Panc1 (cell line): ENCODE results near the gene PPIL6. TPM values are rescaled to one million over a fixed set of nuclear protein-coding genes. Genes with fewer than 3 reads are reported as not detected.

ENCODE experiments used
- ATAC-seq: fragments of 200-7000 bp; cut with Tn5 transposase; 2 replicates; pipeline ENCODE4 v1.9.1; 2020; ENCODE audit warnings: mild to moderate bottlenecking, moderate library complexity
- BruUV-seq: library from RNA; stranded (reverse); fragments of 400-500 nt; replicated peaks from 2 replicates; lab custom pipeline; 2021; lab: Mats Ljungman, UMichigan
- CTCF ChIA-PET: fragments of 300-600 bp; sonication (Branson Sonifier 250); formaldehyde crosslinking; loops from one replicate; lab custom pipeline; 2022; ENCODE audit warnings: antibody characterized with exemption; lab: Charles Lee
- POLR2A ChIA-PET: fragments of 300-600 bp; sonication (Branson Sonifier 250); formaldehyde crosslinking; loops from one replicate; lab custom pipeline; 2022; ENCODE audit warnings: antibody characterized with exemption; lab: Charles Lee
- DNase-seq: peaks from one replicate; pipeline ENCODE4 v3.0.0-alpha.2; 2010; ENCODE audit warnings: low read depth, low spot score
- H3K27ac ChIP-seq: 2 replicates; pipeline ENCODE4 v1.5.1; 2011; ENCODE audit warnings: mild to moderate bottlenecking, low read length, inconsistent platforms
- H3K27me3 ChIP-seq: fragments of 200-500 bp; sonication (Bioruptor generic); 2 replicates; pipeline ENCODE4 v1.6.0; 2014; ENCODE audit warnings: low read length, inconsistent platforms; ENCODE audit not compliant: control insufficient read depth, insufficient read depth
- H3K36me3 ChIP-seq: fragments of 200-500 bp; sonication (Bioruptor generic); 2 replicates; pipeline ENCODE4 v1.5.1; 2014; ENCODE audit warnings: inconsistent platforms, mild to moderate bottlenecking, low read length, moderate library complexity; ENCODE audit not compliant: control insufficient read depth, insufficient read depth
- H3K4me1 ChIP-seq: 2 replicates; pipeline ENCODE4 v1.5.1; 2011; ENCODE audit warnings: inconsistent platforms, mild to moderate bottlenecking, low read length, moderate library complexity; ENCODE audit not compliant: control insufficient read depth, insufficient read depth
- H3K4me3 ChIP-seq, 2 experiments: 2 replicates each; pipeline ENCODE4 v1.5.1; 2011 to 2012; ENCODE audit warnings: low read depth in 2 of 2, low read length in 2 of 2, mild to moderate bottlenecking in 2 of 2, inconsistent platforms in 1 of 2, moderate library complexity in 1 of 2
- H3K9me3 ChIP-seq: fragments of 200-500 bp; sonication (Bioruptor generic); 2 replicates; pipeline ENCODE4 v1.5.1; 2014; ENCODE audit warnings: low read depth, mild to moderate bottlenecking, inconsistent platforms, low read length, moderate library complexity; ENCODE audit not compliant: control insufficient read depth, insufficient read depth
- POLR2AphosphoS5 ChIP-seq: IDR thresholded peaks from 2 replicates; pipeline ENCODE4 v1.6.1; 2012; ENCODE audit warnings: mild to moderate bottlenecking, low read depth, low read length, moderate library complexity
- SIN3A ChIP-seq: IDR thresholded peaks from 2 replicates; pipeline ENCODE4 v1.6.1; 2012; ENCODE audit warnings: low read depth, mild to moderate bottlenecking, low read length, moderate library complexity, borderline replicate concordance; ENCODE audit not compliant: insufficient read depth
- TCF7L2 ChIP-seq: IDR thresholded peaks from 2 replicates; pipeline ENCODE4 v1.6.1; 2011; ENCODE audit warnings: mild to moderate bottlenecking, low read depth, low read length, inconsistent platforms
- in situ Hi-C: cut with HindIII; loops from 2 replicates; pipeline ENCODE4 v1.10.0; 2016; ENCODE audit warnings: low sequenced_read_pairs, low pct_unique_long_range_greater_than_20kb
- intact Hi-C: fragments of 100-400 bp; cut with micrococcal nuclease; formaldehyde crosslinking; loops from one replicate; pipeline ENCODE4 v1.10.0; 2022; ENCODE audit not compliant: unreplicated experiment
- total RNA-seq: library from RNA; stranded (reverse); gene quantifications from one replicate; pipeline ENCODE4 v1.2.1, GENCODE V29; 2021; ENCODE audit not compliant: unreplicated experiment
- TF ChIP-seq, protein P1 (sequence below): fragments of 450-650 bp; IDR thresholded peaks from 2 replicates; pipeline ENCODE4 v1.5.1; 2017; ENCODE audit warnings: mild to moderate bottlenecking
- TF ChIP-seq, protein P2 (sequence below), 2 experiments: IDR thresholded peaks; 2 replicates each; pipeline ENCODE4 v1.6.1; 2011 to 2012; ENCODE audit warnings: low read depth in 2 of 2, control low read depth in 1 of 2, low read length in 1 of 2, mild to moderate bottlenecking in 1 of 2, moderate library complexity in 1 of 2; ENCODE audit not compliant: insufficient read depth in 1 of 2

The PPIL6 gene
- total RNA-seq, 1 experiment from 2014 or later, result 2.2 TPM

DNA sequence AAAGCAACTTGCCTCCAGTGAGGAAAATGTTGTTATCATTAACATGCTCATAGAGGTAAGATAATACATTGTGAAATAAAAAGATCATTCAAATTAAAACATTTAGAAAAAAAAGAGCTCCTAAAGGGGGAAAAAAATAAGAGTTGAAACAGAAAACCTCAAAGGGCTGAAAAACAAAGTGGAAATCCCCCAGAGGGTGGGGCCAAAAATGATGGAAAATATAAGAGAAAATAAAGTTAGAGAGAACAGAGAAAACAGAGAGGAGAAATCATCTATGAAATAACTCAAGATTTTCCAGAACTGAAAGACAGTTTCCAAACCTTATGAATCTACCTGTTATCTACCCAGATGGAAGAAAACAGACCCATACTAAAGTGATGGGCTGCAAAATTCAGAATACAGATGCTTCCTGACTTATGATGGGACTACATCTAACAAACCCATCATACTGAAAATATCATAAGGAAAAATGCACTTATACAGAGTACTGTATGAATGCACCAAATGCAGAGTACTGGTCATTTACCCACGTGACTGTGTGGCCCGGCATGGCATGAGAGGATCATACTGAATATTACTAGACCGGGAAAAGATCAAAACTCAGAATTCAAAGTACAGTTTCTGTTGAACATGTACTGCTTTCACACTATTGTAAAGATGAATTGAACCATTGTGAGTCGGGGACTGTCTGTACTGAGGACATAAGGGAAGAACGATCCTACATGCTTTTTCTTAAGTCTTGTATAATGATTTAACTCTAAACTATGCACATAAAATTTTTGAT is 38.6 kb upstream of the PPIL6 start:
- CTCF ChIA-PET, result no interaction called here
- no peak for DNase-seq
- TF ChIP-seq, protein P1, sequence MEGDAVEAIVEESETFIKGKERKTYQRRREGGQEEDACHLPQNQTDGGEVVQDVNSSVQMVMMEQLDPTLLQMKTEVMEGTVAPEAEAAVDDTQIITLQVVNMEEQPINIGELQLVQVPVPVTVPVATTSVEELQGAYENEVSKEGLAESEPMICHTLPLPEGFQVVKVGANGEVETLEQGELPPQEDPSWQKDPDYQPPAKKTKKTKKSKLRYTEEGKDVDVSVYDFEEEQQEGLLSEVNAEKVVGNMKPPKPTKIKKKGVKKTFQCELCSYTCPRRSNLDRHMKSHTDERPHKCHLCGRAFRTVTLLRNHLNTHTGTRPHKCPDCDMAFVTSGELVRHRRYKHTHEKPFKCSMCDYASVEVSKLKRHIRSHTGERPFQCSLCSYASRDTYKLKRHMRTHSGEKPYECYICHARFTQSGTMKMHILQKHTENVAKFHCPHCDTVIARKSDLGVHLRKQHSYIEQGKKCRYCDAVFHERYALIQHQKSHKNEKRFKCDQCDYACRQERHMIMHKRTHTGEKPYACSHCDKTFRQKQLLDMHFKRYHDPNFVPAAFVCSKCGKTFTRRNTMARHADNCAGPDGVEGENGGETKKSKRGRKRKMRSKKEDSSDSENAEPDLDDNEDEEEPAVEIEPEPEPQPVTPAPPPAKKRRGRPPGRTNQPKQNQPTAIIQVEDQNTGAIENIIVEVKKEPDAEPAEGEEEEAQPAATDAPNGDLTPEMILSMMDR, result no peak
- TF ChIP-seq SIN3A (no peak), TCF7L2 (no peak), POLR2AphosphoS5 (no peak)
- TF ChIP-seq, protein P2, sequence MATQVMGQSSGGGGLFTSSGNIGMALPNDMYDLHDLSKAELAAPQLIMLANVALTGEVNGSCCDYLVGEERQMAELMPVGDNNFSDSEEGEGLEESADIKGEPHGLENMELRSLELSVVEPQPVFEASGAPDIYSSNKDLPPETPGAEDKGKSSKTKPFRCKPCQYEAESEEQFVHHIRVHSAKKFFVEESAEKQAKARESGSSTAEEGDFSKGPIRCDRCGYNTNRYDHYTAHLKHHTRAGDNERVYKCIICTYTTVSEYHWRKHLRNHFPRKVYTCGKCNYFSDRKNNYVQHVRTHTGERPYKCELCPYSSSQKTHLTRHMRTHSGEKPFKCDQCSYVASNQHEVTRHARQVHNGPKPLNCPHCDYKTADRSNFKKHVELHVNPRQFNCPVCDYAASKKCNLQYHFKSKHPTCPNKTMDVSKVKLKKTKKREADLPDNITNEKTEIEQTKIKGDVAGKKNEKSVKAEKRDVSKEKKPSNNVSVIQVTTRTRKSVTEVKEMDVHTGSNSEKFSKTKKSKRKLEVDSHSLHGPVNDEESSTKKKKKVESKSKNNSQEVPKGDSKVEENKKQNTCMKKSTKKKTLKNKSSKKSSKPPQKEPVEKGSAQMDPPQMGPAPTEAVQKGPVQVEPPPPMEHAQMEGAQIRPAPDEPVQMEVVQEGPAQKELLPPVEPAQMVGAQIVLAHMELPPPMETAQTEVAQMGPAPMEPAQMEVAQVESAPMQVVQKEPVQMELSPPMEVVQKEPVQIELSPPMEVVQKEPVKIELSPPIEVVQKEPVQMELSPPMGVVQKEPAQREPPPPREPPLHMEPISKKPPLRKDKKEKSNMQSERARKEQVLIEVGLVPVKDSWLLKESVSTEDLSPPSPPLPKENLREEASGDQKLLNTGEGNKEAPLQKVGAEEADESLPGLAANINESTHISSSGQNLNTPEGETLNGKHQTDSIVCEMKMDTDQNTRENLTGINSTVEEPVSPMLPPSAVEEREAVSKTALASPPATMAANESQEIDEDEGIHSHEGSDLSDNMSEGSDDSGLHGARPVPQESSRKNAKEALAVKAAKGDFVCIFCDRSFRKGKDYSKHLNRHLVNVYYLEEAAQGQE (IDR thresholded peaks at IDR 0.05; ENCODE audit: insufficient read depth in 1 of 2, low read depth in 2 of 2, low read length in 1 of 2), result no peak
- H3K36me3 ChIP-seq, result peaks cover 32% of the 10 kb centered on the region
- no TSS peak for BruUV-seq
- H3K27me3 ChIP-seq, result no peaks in the 10 kb centered on the region
- in situ Hi-C loops, result no loop called here
- H3K9me3 ChIP-seq, result no peaks in the 10 kb centered on the region
- no peak for ATAC-seq
- POLR2A ChIA-PET, result interaction anchor here (0.6 kb wide), 1 partner anchor 14 kb away, joined by 3 read pairs; no protein-coding TSS in a partner anchor
- H3K4me3 ChIP-seq, result peak overlapping the region; percentile 7; a peak in 1 of 4 replicates
- intact Hi-C loops, result no loop called here
- peaks cover 48% of the 10 kb centered on the region for H3K4me1 ChIP-seq
- peak overlapping the region; percentile 14; the same call in 1 of the 2 replicates for H3K27ac ChIP-seq

DNA sequence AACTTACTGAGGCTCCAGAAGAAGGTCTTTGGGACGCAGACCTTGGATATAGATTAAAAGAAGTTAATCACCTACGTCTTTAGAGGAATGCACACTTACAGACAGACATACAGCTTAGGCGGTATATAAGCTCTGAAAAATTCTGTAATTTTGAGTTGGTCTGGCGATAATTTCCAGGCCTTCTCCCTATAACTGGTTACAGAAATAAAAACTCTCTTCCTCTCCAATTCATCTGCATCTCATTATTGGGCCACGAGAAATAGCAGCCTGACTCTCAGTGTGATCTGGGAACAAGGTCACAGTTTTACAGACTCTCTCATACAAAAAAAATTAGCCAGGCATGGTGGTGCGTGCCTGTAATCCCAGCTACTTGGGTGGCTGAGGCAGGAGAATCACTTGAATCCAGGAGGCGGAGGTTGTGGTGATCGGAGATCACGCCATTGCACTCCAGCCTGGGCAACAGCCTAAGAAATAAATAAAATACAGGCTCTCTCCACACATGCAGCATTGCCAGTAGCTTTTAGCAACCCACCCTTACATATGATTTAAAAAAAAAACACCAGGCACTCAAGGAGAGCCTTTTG is 37.9 kb upstream of the PPIL6 start:
- ChIA-PET POLR2A (no interaction called here), CTCF (no interaction called here)
- no TSS peak for BruUV-seq
- in situ Hi-C loops (no loop called here), intact Hi-C loops (no loop called here)
- DNase-seq (no peak), ATAC-seq (no peak)
- H3K27ac ChIP-seq, result no peak overlapping the region
- TF ChIP-seq SIN3A (no peak), TCF7L2 (no peak), POLR2AphosphoS5 (no peak)
- TF ChIP-seq, protein P1, result no peak
- TF ChIP-seq, protein P2 (IDR thresholded peaks at IDR 0.05; ENCODE audit: insufficient read depth in 1 of 2, low read depth in 2 of 2, low read length in 1 of 2), result no peak
- H3K36me3 ChIP-seq, result peaks cover 32% of the 10 kb centered on the region
- H3K27me3 ChIP-seq, result no peaks in the 10 kb centered on the region
- H3K4me1 ChIP-seq, result peaks cover 44% of the 10 kb centered on the region
- no peak overlapping the region for H3K4me3 ChIP-seq
- no peaks in the 10 kb centered on the region for H3K9me3 ChIP-seq
